Lower leg skin (tissue), 3 donors: ENCODE measurements around the gene FAM120A.

Source experiments
- CTCF ChIP-seq, 3 donors: fragments of 450-650 bp; IDR thresholded peaks; one replicate each; pipeline ENCODE4 v1.5.1; 2016; ENCODE audit warnings: antibody characterized with exemption in 3 of 3, mild to moderate bottlenecking in 3 of 3, moderate library complexity in 2 of 3
- POLR2A ChIP-seq, 2 donors: fragments of 450-650 bp; IDR thresholded peaks; one replicate each; pipeline ENCODE4 v1.6.1; 2016 to 2017; ENCODE audit warnings: antibody characterized with exemption in 2 of 2, mild to moderate bottlenecking in 1 of 2, moderate library complexity in 1 of 2

GRCh38 chr9:93480262-93480661 lies 28.8 kb downstream of the FAM120A start:
- TF ChIP-seq POLR2A (IDR thresholded peaks at IDR 0.05) (no peak), CTCF (IDR thresholded peaks at IDR 0.05) (no peak)
